ENCODE results near the gene NEDD4L.

Gene NEDD4L

DNA sequence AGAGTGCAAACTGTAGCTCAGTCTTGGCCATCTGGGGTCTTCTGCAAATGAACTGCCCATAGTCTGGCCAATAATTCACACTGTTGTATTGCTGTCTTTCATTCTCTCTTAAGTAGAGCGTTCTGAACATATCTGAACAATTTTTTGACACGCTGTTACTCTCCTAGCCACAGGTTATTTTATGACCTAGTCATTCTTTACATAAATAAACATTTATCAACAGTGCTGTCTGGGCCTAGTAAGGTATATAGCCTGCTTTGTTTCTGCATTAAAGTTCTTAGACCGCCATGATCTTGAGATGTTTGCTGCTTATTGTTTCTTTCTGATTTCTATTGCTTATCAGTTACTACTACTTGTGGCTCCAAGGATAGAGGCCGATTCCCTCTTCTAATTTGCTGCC lies 226.4 kb downstream of the NEDD4L start:
- no peak for DNase-seq (ENCODE audit: low read depth)
- no peak overlapping the region for H3K4me3 ChIP-seq (ENCODE audit: control insufficient read depth, low read depth, low read length)
- no peak for TF ChIP-seq CTCF (IDR thresholded peaks at IDR 0.05; ENCODE audit: control insufficient read depth, insufficient read depth, low read depth, low read length, missing control alignments)

DNA sequence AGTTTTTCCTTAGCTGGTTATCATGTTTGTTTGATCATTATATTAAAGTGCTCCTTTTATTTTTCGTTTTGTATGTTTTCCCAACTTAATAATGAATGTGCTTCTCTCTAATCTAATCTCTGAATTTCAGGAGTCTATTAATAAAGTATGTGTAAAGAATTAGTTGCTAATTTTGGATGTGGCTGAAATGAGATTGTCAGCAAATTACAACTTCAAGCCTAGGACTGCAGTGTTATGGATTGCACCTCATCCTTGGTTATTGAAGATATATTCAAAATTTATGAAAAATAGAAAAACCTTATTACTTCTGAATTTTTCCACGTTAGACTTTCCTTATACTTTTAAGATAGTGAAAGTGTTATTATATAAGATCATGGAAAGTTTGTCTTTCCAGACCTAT lies 227.7 kb downstream of the NEDD4L start:
- no peak for DNase-seq (ENCODE audit: low read depth)
- TF ChIP-seq CTCF (IDR thresholded peaks at IDR 0.05; ENCODE audit: control insufficient read depth, insufficient read depth, low read depth, low read length, missing control alignments), result no peak
- H3K4me3 ChIP-seq (ENCODE audit: control insufficient read depth, low read depth, low read length), result no peak overlapping the region

- no peak for TF ChIP-seq CTCF (IDR thresholded peaks at IDR 0.05; ENCODE audit: control insufficient read depth, insufficient read depth, low read depth, low read length, missing control alignments)
- H3K4me3 ChIP-seq (ENCODE audit: control insufficient read depth, low read depth, low read length), result no peak overlapping the region
- DNase-seq (ENCODE audit: low read depth), result no peak
Observed at GRCh38 chr18:58272209-58272608, 228.2 kb downstream of the NEDD4L start.

DNA sequence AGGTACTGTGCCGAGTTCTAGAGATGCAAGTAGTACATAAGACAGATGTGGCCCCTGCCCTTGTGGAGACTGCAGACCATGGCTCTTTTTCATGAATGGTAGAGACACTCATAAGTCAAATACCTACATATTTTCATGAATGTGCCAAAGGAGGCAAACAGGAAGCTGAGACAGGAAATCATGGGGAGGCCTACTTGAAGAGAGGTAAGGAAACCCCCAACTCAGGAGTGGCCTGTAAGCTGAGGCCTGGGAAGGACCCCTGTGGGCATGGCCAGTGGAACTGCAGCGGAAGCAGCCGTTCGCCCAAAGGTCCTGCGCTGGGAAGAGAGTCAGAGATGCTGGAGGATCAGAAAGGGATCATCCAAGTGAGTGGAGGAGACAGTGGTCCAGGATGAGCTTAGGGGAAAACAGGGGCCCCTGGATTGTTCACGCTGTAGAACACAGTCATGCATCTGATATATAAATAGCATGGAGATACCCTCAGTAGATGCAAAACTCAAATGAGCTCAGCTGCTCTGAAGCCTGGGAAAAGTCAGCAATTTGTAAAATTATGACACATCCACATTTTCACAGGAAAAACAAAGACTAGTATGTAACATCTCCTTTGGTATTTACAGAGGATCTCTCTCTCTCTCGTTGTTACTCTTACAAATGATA lies 228.9 kb downstream of the NEDD4L start:
- no peak for DNase-seq (ENCODE audit: low read depth)
- H3K4me3 ChIP-seq (ENCODE audit: control insufficient read depth, low read depth, low read length), result no peak overlapping the region
- no peak for TF ChIP-seq CTCF (IDR thresholded peaks at IDR 0.05; ENCODE audit: control insufficient read depth, insufficient read depth, low read depth, low read length, missing control alignments)

GRCh38 chr18:58275176-58275575 lies 231.2 kb downstream of the NEDD4L start:
- no peak for TF ChIP-seq CTCF (IDR thresholded peaks at IDR 0.05; ENCODE audit: control insufficient read depth, insufficient read depth, low read depth, low read length, missing control alignments)
- no peak for DNase-seq (ENCODE audit: low read depth)
- no peak overlapping the region for H3K4me3 ChIP-seq (ENCODE audit: control insufficient read depth, low read depth, low read length)

GRCh38 chr18:58276789-58277739 lies 233.0 kb downstream of the NEDD4L start:
- no peak overlapping the region for H3K4me3 ChIP-seq (ENCODE audit: control insufficient read depth, low read depth, low read length)
- no peak for DNase-seq (ENCODE audit: low read depth)
- no peak for TF ChIP-seq CTCF (IDR thresholded peaks at IDR 0.05; ENCODE audit: control insufficient read depth, insufficient read depth, low read depth, low read length, missing control alignments)

All from AG09309 (cell line).